WTC11 (cell line): ENCODE results near the gene GAS6. TPM values are rescaled to one million over a fixed set of nuclear protein-coding genes. Genes with fewer than 3 reads are reported as not detected.
A peak's percentile ranks its signal among the peaks of the same experiment; 100 is the strongest.

ENCODE experiments used
- ATAC-seq: fragments of 200-7000 bp; cut with Tn5 transposase; 2 replicates; pipeline ENCODE4 v1.10.0; 2021; ENCODE audit warnings: mild to moderate bottlenecking, moderate library complexity
- CTCF ChIA-PET: fragments of 300-600 bp; sonication (Branson Sonifier 250); formaldehyde crosslinking; loops from one replicate; lab custom pipeline; 2021; ENCODE audit warnings: antibody characterized with exemption; lab: Charles Lee
- POLR2A ChIA-PET: fragments of 350-600 bp; sonication (Branson Sonifier 250); formaldehyde crosslinking; loops from one replicate; lab custom pipeline; 2021; ENCODE audit warnings: antibody characterized with exemption; lab: Charles Lee
- DNase-seq: peaks from one replicate; pipeline ENCODE4 v3.0.0; 2021; ENCODE audit warnings: low spot score
- H3K27ac Mint-ChIP-seq: 2 replicates; pipeline ENCODE4 v1.8.0; 2021; ENCODE audit warnings: mixed read lengths
- H3K27me3 Mint-ChIP-seq: 2 replicates; pipeline ENCODE4 v1.8.0; 2021; ENCODE audit warnings: low read depth, mild to moderate bottlenecking, moderate library complexity, mixed read lengths
- H3K36me3 Mint-ChIP-seq: 2 replicates; pipeline ENCODE4 v1.8.0; 2021; ENCODE audit warnings: mixed read lengths
- H3K4me1 Mint-ChIP-seq: 2 replicates; pipeline ENCODE4 v1.8.0; 2022; ENCODE audit warnings: mixed read lengths
- H3K4me3 Mint-ChIP-seq: 2 replicates; pipeline ENCODE4 v1.8.0; 2021; ENCODE audit warnings: mild to moderate bottlenecking, moderate library complexity, mixed read lengths
- H3K9me3 Mint-ChIP-seq: 2 replicates; pipeline ENCODE4 v1.8.0; 2021; ENCODE audit warnings: mixed read lengths
- FOXP1 ChIP-seq: sonication (generic); formaldehyde crosslinking; IDR thresholded peaks from 2 replicates; pipeline ENCODE4 v1.8.0; 2022; ENCODE audit warnings: missing genetic modification reagents, mild to moderate bottlenecking, moderate library complexity, borderline replicate concordance
- GRHL2 ChIP-seq: fragments of 250-450 bp; sonication (Bioruptor Pico); IDR thresholded peaks from 2 replicates; pipeline ENCODE4 v1.8.0; 2022; ENCODE audit warnings: mild to moderate bottlenecking, moderate library complexity; ENCODE audit not compliant: insufficient replicate concordance, severe bottlenecking
- JAZF1 ChIP-seq: fragments of 250-450 bp; sonication (Bioruptor Pico); IDR thresholded peaks from 2 replicates; pipeline ENCODE4 v1.9.0; 2021; ENCODE audit warnings: moderate library complexity, mild to moderate bottlenecking, inconsistent platforms
- KAT7 ChIP-seq: sonication (generic); formaldehyde crosslinking; IDR thresholded peaks from 2 replicates; pipeline ENCODE4 v1.8.1; 2023; ENCODE audit warnings: missing genetic modification reagents, mild to moderate bottlenecking, borderline replicate concordance
- MXD4 ChIP-seq: fragments of 250-450 bp; sonication (Bioruptor Pico); IDR thresholded peaks from 2 replicates; pipeline ENCODE4 v1.8.0; 2021; ENCODE audit warnings: mild to moderate bottlenecking, moderate library complexity, borderline replicate concordance
- MYBL2 ChIP-seq: sonication (generic); formaldehyde crosslinking; IDR thresholded peaks from 2 replicates; pipeline ENCODE4 v1.8.1; 2023; ENCODE audit warnings: mild to moderate bottlenecking, moderate library complexity, missing genetic modification reagents
- NFATC4 ChIP-seq: fragments of 250-450 bp; sonication (Bioruptor Pico); IDR thresholded peaks from 2 replicates; pipeline ENCODE4 v1.9.0; 2021; ENCODE audit warnings: mild to moderate bottlenecking
- NFE2L1 ChIP-seq: sonication (generic); formaldehyde crosslinking; IDR thresholded peaks from 2 replicates; pipeline ENCODE4 v1.8.1; 2023; ENCODE audit warnings: missing genetic modification reagents
- NFYB ChIP-seq: sonication (generic); formaldehyde crosslinking; conservative IDR thresholded peaks from 2 replicates; pipeline ENCODE4 v1.8.0; 2022; ENCODE audit warnings: low read depth, missing genetic modification reagents
- NR3C1 ChIP-seq: sonication (generic); formaldehyde crosslinking; conservative IDR thresholded peaks from 2 replicates; pipeline ENCODE4 v1.8.1; 2023; ENCODE audit warnings: low read depth, mild to moderate bottlenecking, missing genetic modification reagents
- SP1 ChIP-seq: sonication (generic); formaldehyde crosslinking; conservative IDR thresholded peaks from 2 replicates; pipeline ENCODE4 v1.8.1; 2022; ENCODE audit warnings: missing genetic modification reagents
- TEAD1 ChIP-seq: sonication (generic); formaldehyde crosslinking; IDR thresholded peaks from 2 replicates; pipeline ENCODE4 v1.8.0; 2022; ENCODE audit warnings: mild to moderate bottlenecking, missing genetic modification reagents
- ZBTB21 ChIP-seq: sonication (generic); formaldehyde crosslinking; IDR thresholded peaks from 2 replicates; pipeline ENCODE4 v1.8.1; 2023; ENCODE audit warnings: mild to moderate bottlenecking, missing genetic modification reagents, borderline replicate concordance
- ZNF138 ChIP-seq: sonication (generic); formaldehyde crosslinking; conservative IDR thresholded peaks from 2 replicates; pipeline ENCODE4 v1.8.1; 2022; ENCODE audit warnings: mild to moderate bottlenecking, moderate library complexity, missing genetic modification reagents
- ZNF263 ChIP-seq: sonication (generic); formaldehyde crosslinking; IDR thresholded peaks from 2 replicates; pipeline ENCODE4 v1.8.1; 2022; ENCODE audit warnings: low read depth, mild to moderate bottlenecking, moderate library complexity, missing genetic modification reagents
- total RNA-seq: library from RNA; stranded (reverse); gene quantifications from 3 replicates; pipeline ENCODE4 v1.2.3, GENCODE V29; 2021
- TF ChIP-seq, protein P1 (sequence below): sonication (generic); formaldehyde crosslinking; IDR thresholded peaks from 2 replicates; pipeline ENCODE4 v1.8.0; 2023; ENCODE audit warnings: mild to moderate bottlenecking, missing genetic modification reagents
- TF ChIP-seq, protein P2 (sequence below): fragments of 250-450 bp; sonication (Bioruptor Pico); IDR thresholded peaks from 2 replicates; pipeline ENCODE4 v1.9.0; 2021; ENCODE audit warnings: moderate library complexity, mild to moderate bottlenecking, inconsistent platforms, borderline replicate concordance

GAS6 gene
- total RNA-seq, 1 experiment from 2014 or later: 29.4 TPM

DNA sequence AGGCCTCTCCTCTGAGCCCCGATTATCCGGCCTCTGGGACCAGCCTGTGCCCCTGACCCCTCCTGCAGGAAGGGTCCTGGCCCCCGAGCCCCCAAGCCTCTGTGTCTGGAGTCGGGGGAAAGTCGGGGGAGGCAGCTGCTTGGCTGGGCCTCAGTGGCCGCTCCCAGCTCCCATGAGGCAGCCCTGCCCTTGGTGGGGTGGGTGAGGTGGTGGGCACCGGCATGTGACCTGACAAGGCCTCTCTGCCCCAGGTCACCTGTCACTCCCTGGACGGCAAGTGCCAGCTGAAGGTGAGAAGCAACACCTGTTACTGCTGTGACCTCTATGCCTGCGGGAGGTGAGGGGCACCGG is 63.3 kb downstream of the GAS6 start:
- H3K9me3 Mint-ChIP-seq: no peaks in the 10 kb centered on the region
- ChIA-PET POLR2A (no interaction called here), CTCF (no interaction called here)
- peak; percentile 8 for DNase-seq
- no peaks in the 10 kb centered on the region for H3K36me3 Mint-ChIP-seq
- H3K4me1 Mint-ChIP-seq: no peaks in the 10 kb centered on the region
- H3K27ac Mint-ChIP-seq: no peak overlapping the region
- H3K27me3 Mint-ChIP-seq: no peaks in the 10 kb centered on the region
- ATAC-seq: no peak
- TF ChIP-seq TEAD1 (no peak), MYBL2 (CRISPR knock-in tag) (no peak), JAZF1 (CRISPR knock-in tag) (no peak), GRHL2 (CRISPR knock-in tag) (no peak), NFATC4 (CRISPR knock-in tag) (no peak)
- no peak overlapping the region for H3K4me3 Mint-ChIP-seq

DNA sequence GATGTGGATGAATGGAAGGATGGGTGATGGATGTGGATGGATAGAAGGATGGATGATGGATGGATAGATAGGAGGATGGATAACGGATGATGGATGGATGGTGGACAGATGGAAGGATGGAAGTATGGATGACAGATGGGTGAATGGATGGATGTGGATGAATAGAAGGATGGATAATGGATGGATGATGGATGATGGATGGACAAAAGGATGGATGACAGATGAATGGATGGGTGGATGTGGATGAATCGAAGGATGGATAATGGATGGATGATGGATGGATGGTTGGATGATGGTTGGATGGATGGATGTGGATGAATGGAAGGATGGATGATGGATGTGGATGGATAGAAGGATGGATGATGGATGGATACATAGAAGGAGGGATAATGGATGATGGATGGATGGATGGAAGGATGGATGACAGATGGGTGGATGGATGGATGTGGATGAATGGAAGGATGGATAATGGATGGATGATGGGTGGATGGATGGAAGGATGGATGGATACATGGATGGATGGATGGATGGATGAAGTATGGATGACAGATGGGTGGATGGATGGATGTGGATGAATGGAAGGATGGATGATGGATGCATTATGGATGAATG is 65.6 kb downstream of the GAS6 start:
- no peak overlapping the region for H3K27ac Mint-ChIP-seq
- H3K4me3 Mint-ChIP-seq: no peak overlapping the region
- POLR2A ChIA-PET: no interaction called here
- CTCF ChIA-PET: no interaction called here
- DNase-seq (no peak), ATAC-seq (no peak)
- no peaks in the 10 kb centered on the region for H3K27me3 Mint-ChIP-seq
- TF ChIP-seq NFE2L1 (no peak), SP1 (no peak)
- TF ChIP-seq, protein P1, sequence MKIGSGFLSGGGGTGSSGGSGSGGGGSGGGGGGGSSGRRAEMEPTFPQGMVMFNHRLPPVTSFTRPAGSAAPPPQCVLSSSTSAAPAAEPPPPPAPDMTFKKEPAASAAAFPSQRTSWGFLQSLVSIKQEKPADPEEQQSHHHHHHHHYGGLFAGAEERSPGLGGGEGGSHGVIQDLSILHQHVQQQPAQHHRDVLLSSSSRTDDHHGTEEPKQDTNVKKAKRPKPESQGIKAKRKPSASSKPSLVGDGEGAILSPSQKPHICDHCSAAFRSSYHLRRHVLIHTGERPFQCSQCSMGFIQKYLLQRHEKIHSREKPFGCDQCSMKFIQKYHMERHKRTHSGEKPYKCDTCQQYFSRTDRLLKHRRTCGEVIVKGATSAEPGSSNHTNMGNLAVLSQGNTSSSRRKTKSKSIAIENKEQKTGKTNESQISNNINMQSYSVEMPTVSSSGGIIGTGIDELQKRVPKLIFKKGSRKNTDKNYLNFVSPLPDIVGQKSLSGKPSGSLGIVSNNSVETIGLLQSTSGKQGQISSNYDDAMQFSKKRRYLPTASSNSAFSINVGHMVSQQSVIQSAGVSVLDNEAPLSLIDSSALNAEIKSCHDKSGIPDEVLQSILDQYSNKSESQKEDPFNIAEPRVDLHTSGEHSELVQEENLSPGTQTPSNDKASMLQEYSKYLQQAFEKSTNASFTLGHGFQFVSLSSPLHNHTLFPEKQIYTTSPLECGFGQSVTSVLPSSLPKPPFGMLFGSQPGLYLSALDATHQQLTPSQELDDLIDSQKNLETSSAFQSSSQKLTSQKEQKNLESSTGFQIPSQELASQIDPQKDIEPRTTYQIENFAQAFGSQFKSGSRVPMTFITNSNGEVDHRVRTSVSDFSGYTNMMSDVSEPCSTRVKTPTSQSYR (CRISPR knock-in tag): no peak
- TF ChIP-seq, protein P2, sequence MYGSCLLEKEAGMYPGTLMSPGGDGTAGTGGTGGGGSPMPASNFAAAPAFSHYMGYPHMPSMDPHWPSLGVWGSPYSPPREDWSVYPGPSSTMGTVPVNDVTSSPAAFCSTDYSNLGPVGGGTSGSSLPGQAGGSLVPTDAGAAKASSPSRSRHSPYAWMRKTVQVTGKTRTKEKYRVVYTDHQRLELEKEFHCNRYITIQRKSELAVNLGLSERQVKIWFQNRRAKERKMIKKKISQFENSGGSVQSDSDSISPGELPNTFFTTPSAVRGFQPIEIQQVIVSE (CRISPR knock-in tag): no peak
- no peaks in the 10 kb centered on the region for H3K36me3 Mint-ChIP-seq
- H3K4me1 Mint-ChIP-seq: no peaks in the 10 kb centered on the region
- no peaks in the 10 kb centered on the region for H3K9me3 Mint-ChIP-seq

DNA sequence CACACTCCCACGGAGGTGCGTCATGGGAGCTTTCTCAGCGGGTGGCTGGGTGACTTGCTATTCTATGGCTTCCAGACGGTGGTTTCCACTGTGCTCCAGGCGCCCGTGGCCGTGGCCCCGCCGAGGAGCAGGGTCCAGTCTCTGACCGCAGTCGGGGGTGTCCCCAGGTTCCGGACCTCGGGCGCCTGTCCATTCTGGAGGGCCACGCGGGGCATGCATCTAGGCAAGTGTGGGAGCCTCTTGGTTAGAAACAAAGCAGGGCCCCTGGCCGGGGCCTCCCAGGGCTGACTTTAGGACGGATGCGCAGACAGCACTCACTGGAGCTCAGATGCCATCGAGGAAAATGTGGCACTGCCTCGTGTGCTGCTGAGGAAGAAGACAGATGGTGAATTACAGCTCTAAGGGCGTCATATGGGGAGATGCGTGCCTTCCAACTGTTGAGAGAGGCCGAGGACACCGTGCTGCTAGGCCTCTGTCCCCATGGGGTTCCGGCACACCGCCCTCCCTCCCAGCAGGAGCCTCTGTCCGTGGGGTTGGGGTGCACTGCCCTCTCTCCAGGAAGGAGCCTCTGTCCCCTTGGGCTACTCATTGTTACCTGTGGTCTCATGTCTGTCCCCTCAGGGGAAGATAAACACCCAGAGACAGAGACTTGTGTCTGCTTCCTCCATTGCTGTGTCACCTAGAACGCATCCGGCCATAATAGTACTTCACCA is 66.8 kb downstream of the GAS6 start:
- Mint-ChIP-seq H3K4me1 (no peaks in the 10 kb centered on the region), H3K27me3 (no peaks in the 10 kb centered on the region), H3K27ac (no peak overlapping the region)
- ATAC-seq: no peak
- no peak for TF ChIP-seq MXD4
- TF ChIP-seq NFYB (CRISPR knock-in tag): no peak
- TF ChIP-seq NR3C1 (CRISPR knock-in tag): no peak
- no peak for TF ChIP-seq KAT7 (CRISPR knock-in tag)
- no peak for TF ChIP-seq ZNF263 (CRISPR knock-in tag)
- TF ChIP-seq ZNF138 (CRISPR knock-in tag): no peak
- no peak for TF ChIP-seq ZBTB21 (CRISPR knock-in tag)
- TF ChIP-seq FOXP1 (CRISPR knock-in tag): no peak
- no peak for TF ChIP-seq SP1
- TF ChIP-seq, all 79 proteins: peak for 0
- no peaks in the 10 kb centered on the region for H3K36me3 Mint-ChIP-seq
- H3K4me3 Mint-ChIP-seq: no peak overlapping the region
- ChIA-PET CTCF (no interaction called here), POLR2A (no interaction called here)
- H3K9me3 Mint-ChIP-seq: no peaks in the 10 kb centered on the region
- DNase-seq: no peak
